ENCODE data around the gene LMAN2. TPM values are rescaled to one million over a fixed set of nuclear protein-coding genes. Genes with fewer than 3 reads are reported as not detected.
"Not testable (repeated sequence)": the region's sequence is repeated elsewhere in the genome, so short reads cannot be mapped to it uniquely, and the experiment has no call there.

Gene LMAN2
- polyA plus RNA-seq, 1 donor from 2014 or later: 171 TPM

DNA sequence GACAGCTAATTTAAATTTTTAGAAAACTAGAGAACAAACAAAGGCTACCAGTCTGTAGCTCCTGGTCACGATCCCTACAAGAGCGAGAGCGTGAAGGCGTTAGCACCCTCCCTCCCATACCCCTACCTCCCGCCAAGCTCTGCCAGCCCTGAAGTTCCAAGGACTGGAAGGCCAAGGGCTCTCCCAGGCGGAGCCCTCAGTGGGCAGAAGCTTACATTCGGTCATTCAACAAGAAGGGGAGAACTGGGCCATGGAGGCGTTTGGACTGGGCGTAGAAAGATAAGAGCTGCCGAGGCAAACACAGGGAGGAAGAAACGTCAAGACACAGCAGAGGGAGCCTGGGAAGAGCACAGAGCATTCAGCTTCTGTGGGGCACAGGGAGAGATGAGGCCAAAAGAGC, 42.7 kb downstream of the LMAN2 start:
- Mint-ChIP-seq H3K27me3 (no peaks in the 10 kb centered on the region), H3K27ac (peak overlapping the region in 2 of 3 donors; percentile 88 to 94), H3K4me1 (peaks cover 41 to 57% (median 52%) of the 10 kb centered on the region in 3 donors), H3K4me3 (peak overlapping the region in 2 of 4 donors; percentile 79 to 82), H3K9me3 (no peaks in the 10 kb centered on the region), H3K36me3 (peaks cover 2% of the 10 kb centered on the region)

DNA sequence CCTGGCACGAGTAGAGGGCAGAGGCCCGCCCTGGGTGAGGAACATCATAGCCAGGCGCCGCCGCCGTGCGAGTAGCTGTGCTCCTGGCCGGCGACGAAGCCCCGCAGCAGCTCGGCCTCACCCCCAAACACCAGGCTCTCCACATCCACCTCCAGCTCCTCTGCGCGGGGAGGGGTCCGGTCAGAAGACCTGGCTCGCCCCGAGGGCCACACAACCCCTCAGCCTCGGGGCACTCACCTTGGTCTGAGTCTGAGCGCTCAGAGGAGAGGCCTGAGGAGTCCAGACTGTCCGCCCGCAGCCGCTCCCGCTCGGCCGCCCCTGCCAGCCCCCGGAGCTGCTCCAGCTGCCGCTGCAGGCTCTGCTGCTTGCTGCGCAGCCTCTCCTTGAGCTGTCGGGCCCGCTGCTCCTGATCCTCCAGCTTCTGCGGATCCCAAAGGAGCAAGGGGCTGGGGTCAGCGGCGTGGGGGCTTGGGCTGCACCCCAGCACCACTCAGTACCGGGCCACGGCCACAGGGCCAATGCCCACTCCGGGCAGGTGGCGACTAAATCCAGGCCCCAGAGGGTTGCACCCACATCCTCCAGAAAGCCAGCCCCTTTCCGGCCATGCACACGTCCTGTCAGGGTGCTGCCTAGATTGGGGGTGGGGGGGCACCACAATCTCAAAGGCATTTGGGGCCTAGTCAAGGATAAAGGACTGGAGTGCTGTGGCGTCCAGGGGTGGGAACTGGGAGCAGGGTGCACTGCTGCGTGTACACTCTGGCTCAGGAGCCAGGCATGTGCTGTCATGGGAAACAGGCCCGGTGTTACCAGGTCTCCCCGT, 43.7 kb downstream of the LMAN2 start:
- Mint-ChIP-seq H3K36me3 (peaks cover 2% of the 10 kb centered on the region), H3K27ac (peak overlapping the region in 1 of 3 donors; percentile 77), H3K4me3 (peak overlapping the region; percentile 63 to 92 (median 78)), H3K27me3 (no peaks in the 10 kb centered on the region), H3K9me3 (no peaks in the 10 kb centered on the region), H3K4me1 (peaks cover 37 to 53% (median 51%) of the 10 kb centered on the region in 3 donors)

DNA sequence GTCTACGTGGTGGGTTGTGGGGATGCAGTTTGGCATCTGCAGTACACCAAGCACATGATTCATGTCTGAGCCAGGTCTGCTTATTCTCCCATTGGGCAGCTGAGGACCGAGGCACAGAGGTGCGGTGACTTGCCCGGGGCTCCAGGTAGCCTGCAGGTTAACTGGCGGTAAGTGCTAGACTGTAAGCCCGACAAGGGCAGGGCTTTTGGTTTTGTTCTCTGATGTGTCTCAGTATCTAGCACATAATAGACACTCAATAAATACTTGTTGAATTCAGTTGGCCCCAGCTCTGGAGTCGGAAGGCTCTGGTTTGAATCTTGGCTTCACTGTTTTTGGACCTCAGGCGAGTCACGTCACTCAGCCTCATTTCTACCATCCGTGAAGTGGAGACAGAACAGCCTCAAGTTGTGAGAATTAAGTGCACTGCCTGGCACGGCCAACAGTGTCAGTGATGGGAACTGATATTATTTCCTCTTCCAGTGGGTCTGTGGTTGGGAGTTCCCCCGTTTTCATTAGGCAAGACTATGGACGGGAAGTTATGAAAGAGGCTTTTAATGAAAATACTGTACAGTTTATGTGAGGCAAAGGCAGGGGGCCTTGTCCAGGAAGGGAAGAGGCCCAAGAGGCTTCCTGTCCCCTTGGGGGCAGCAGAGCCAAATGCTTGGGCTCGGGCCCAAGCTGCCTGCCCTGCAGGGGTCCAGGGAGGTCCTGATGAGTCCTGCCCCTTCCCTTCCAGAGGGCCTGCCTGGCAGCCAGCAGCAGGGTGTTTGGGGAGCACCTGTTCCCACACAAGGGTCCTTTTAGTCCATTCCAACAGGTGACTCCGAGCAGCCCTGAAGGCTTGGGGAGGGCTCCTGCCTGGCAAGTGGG, 44.6 kb downstream of the LMAN2 start:
- Mint-ChIP-seq H3K27me3 (no peaks in the 10 kb centered on the region), H3K27ac (peak overlapping the region; percentile 2 to 94 (median 74)), H3K4me1 (peaks cover 35 to 58% (median 55%) of the 10 kb centered on the region in 3 donors), H3K36me3 (peaks cover 2% of the 10 kb centered on the region), H3K9me3 (no peaks in the 10 kb centered on the region), H3K4me3 (peak overlapping the region; percentile 63 to 92 (median 86))

DNA sequence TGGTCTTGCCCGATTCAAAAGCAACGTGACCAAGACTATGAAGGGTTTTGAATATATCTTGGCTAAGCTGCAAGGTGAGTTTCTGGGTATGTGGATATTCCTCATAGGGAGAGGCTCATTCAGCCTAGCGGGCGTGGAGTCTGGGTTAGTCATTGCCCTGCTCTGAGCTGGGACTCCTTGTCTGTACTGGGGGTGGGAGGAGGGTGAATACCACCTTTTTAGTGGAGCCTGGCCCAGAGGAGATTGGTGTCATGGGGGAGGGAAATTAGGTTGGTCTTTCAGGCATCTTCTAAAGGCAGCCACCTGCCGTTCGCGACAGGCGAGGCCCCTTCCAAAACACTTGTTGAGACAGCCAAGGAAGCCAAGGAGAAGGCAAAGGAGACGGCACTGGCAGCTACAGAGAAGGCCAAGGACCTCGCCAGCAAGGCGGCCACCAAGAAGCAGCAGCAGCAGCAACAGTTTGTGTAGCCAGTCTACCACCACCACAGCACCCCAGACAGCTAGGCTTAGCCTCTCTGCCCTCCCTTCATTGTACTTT, 45.3 kb downstream of the LMAN2 start:
- peak overlapping the region in 2 of 3 donors; percentile 53 to 74 for H3K27ac Mint-ChIP-seq
- not testable (repeated sequence) for H3K36me3 Mint-ChIP-seq, H3K27me3 Mint-ChIP-seq, H3K9me3 Mint-ChIP-seq
- peaks cover 35 to 64% (median 62%) of the 10 kb centered on the region in 3 donors for H3K4me1 Mint-ChIP-seq
- H3K4me3 Mint-ChIP-seq: peak overlapping the region; percentile 44 to 88 (median 58)

DNA sequence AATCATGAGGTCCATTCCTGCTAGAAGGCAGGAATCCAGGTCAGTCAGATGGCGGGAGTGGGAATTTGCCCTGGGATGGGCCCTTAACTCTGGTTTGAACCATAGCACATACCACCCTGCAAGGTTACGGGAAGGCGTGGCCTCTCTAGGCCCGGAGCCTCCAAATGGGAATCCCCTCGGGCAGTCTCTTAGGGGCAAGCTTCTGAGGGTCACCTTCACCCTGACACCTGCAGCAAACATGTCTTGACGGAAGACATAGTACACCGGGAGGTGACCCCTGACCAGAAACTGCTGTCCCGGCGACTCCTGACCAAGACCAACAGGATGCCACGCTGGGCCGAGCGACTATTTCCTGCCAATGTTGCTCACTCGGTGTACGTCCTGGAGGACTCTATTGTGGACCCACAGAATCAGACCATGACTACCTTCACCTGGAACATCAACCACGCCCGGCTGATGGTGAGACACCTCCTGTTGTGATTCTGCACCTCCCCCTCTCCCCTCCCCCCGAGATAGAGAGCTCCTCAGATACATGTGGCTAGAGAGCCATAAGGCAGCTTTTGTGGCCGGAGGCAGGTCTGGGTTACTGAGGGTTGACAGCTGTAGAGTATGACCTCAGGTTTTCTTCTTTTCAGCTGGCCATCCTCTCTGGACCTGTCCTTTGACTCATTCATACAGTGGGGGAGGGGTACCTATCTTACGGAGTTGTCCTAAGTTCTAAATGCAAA, 46.9 kb downstream of the LMAN2 start:
- H3K36me3 Mint-ChIP-seq: peaks cover 2% of the 10 kb centered on the region

DNA sequence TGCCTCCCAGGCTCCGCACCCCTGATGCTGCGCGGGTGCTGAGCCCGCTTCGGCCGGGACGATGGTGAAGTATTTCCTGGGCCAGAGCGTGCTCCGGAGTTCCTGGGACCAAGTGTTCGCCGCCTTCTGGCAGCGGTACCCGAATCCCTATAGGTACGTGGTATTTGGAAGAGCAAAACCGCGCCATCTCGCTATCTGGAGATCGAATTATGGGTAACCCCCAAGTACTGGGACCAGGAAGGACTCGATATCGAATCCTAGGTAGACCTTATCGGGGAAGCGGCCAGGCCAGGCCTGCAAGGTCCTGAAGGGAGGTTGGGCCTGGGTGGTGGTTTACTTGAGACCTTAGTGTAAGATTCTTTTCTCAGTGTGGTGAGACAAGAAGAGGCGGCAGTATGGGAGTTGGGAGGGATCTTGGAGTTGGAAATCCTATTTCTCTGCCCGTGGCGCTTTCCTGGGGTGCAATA, 47.5 kb downstream of the LMAN2 start:
- Mint-ChIP-seq H3K4me1 (peaks cover 38 to 67% (median 67%) of the 10 kb centered on the region in 3 donors), H3K27ac (peak overlapping the region; percentile 88 to 98 (median 97)), H3K9me3 (no peaks in the 10 kb centered on the region), H3K4me3 (peak overlapping the region; percentile 88 to 99 (median 96)), H3K27me3 (no peaks in the 10 kb centered on the region), H3K36me3 (peaks cover 2% of the 10 kb centered on the region)

More for the DNA sequence above, 46.9 kb downstream of the LMAN2 start:
- H3K27ac Mint-ChIP-seq: peak overlapping the region; percentile 88 to 98 (median 97)
- H3K4me3 Mint-ChIP-seq: peak overlapping the region; percentile 88 to 99 (median 96)
- H3K4me1 Mint-ChIP-seq: peaks cover 38 to 66% (median 65%) of the 10 kb centered on the region in 3 donors
- H3K27me3 Mint-ChIP-seq: no peaks in the 10 kb centered on the region
- H3K9me3 Mint-ChIP-seq: no peaks in the 10 kb centered on the region

DNA sequence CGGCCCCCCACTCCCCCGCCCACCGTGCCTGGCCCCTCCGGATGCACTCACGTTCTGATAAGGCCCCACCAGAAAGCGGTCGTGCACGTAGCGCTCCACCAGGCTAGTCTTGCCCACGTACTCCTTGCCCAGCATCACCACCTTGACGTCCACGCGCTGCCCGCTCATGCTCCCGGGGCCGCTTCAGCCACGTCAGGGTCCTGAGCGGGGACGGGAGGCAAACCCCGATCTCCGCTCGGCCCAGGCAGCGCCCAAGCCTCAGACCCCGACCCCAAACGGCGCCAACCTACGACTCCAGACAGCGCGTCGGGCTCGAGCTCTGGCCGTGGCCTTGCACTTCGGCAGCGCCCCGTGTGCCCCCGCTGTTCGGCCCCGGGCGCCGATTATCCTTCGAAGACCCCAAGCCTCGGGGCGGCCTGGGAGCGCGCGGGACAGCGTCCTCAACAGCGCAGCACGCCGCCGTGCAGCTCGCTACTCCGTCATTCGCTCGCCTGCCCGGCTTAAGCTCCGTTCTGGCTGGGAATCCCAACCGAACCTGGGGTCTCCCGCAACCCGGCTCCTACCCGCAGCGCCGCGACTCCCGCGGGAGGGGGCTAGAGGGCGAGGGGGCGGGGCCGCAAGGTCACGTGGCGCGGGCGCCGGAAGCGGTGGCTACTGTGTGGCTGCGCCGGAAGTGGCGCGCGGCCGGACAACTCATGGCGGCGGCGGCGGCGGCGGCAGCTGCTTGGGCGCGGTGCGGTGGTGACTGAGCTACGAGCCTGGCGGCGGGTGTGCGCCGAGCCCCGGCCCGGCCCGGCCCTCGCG, 48.1 kb downstream of the LMAN2 start, which contains the start of the genes PRELID1 and RAB24:
Gene PRELID1, plus strand, starts transcription at position 679 of the 804 bp plus-strand sequence. CDS start 187 bp downstream, outside the sequence.
Gene RAB24, minus strand, starts transcription at position 599 of the 804 bp plus-strand sequence. Its CDS starts 431 bp downstream, at position 168.
- H3K27ac Mint-ChIP-seq: peak within 1 kb of the TSS; percentile 88 to 98 (median 97)
- peaks cover 42 to 70% (median 68%) of the 10 kb centered on the region in 3 donors for H3K4me1 Mint-ChIP-seq
- peak within 1 kb of the TSS; percentile 88 to 99 (median 96) for H3K4me3 Mint-ChIP-seq
- peaks cover 2% of the 10 kb centered on the region for H3K36me3 Mint-ChIP-seq
- no peaks in the 10 kb centered on the region for H3K27me3 Mint-ChIP-seq
- H3K9me3 Mint-ChIP-seq: no peaks in the 10 kb centered on the region

DNA sequence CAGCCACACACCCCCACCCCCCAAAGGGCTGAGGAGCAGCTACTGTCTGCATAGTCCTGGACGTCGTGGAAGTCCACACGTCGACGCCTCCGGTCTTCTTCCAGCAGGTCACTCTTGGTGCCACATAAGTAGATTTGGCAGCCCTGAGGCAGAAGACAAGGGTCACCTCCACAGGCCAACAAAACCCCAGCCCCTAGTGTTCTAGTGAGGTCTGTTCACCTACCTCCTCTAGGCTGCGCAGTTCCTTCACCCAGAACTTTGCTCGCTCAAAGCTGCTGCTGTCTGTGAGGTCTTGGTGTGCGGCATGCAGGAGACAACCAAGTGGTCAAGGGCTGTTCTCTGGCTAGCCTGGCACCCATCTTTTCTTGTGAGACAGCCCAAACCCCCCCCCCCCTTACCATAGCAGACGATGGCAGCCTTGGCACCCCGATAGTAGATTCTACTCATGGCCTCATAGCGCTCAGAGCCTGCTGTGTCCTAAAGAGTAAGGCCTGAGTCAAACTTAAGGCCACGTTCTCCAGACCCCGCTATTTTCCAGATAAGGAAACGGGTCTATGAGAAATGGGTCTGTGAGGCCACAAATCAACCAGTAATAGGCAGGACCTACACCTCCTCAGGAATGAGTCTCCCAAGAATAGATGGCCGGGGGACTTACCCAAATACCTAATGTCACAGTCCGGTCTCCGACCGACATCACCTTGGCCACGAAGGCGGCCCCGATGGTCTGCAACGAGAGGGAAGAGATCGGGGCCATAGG, 48.9 kb downstream of the LMAN2 start:
- Mint-ChIP-seq H3K27ac (peak overlapping the region; percentile 88 to 97 (median 91)), H3K4me1 (peaks cover 44 to 68% (median 68%) of the 10 kb centered on the region in 3 donors), H3K27me3 (no peaks in the 10 kb centered on the region), H3K9me3 (no peaks in the 10 kb centered on the region), H3K36me3 (peaks cover 2% of the 10 kb centered on the region), H3K4me3 (peak overlapping the region; percentile 88 to 99 (median 96))

DNA sequence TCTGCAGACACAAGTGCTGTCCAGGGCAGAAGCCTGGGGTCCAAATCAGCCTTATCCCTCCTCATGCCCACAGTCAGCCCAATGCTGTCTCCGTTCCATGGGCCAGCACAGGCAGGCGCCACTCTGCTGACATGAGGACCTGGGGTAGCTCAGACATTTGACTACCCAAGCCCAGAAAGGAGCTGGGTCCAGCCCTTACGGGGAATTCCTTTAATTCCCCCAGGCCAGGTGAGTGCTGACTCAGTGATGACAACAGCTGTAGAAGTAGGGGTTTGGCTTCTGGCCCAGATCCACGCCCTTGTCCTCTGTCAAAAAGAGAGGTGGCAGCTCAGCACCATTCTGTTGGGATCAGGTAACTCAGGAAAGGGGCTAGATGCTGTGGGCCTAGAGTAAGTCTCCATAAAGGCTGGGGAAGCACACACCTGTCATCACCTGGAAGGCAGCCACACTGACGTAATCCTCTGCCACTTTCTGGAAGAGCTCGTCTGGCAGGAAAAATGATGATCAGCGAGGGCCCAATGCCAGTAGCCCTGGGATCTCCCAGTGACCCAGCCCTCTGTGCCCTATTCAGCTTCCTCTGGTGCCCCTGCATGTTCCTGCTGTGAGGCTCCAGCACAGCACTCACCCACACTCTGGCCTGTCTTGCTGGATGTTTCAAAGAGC, 49.8 kb downstream of the LMAN2 start:
- Mint-ChIP-seq H3K27ac (peak overlapping the region; percentile 88 to 98 (median 97)), H3K36me3 (peaks cover 4% of the 10 kb centered on the region), H3K27me3 (no peaks in the 10 kb centered on the region), H3K9me3 (no peaks in the 10 kb centered on the region), H3K4me3 (peak overlapping the region; percentile 88 to 99 (median 96)), H3K4me1 (peaks cover 42 to 68% (median 67%) of the 10 kb centered on the region in 3 donors)

DNA sequence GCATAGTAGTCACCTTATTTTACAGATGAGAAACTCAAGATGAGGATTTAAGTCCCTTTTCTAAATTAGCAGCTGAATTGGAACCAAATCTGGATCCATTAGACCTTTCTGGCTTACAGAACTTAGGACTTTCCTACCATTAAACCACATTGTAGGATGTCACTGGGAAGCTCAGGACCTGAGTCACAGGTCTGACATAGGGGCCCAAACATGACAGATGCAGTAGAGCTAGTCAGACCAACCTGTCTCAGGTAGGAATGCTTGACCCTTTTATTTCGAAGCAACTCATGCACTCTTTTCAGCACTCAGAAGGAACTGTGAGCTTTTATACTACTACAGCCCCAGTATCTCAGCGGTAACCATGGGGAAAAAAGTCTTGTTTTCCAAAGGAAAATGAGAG, 50.5 kb downstream of the LMAN2 start:
- no peaks in the 10 kb centered on the region for H3K27me3 Mint-ChIP-seq
- peak overlapping the region; percentile 74 to 92 (median 90) for H3K4me3 Mint-ChIP-seq
- peak overlapping the region; percentile 88 to 98 (median 97) for H3K27ac Mint-ChIP-seq
- peaks cover 7% of the 10 kb centered on the region for H3K36me3 Mint-ChIP-seq
- no peaks in the 10 kb centered on the region for H3K9me3 Mint-ChIP-seq
- peaks cover 49 to 70% (median 67%) of the 10 kb centered on the region in 3 donors for H3K4me1 Mint-ChIP-seq

DNA sequence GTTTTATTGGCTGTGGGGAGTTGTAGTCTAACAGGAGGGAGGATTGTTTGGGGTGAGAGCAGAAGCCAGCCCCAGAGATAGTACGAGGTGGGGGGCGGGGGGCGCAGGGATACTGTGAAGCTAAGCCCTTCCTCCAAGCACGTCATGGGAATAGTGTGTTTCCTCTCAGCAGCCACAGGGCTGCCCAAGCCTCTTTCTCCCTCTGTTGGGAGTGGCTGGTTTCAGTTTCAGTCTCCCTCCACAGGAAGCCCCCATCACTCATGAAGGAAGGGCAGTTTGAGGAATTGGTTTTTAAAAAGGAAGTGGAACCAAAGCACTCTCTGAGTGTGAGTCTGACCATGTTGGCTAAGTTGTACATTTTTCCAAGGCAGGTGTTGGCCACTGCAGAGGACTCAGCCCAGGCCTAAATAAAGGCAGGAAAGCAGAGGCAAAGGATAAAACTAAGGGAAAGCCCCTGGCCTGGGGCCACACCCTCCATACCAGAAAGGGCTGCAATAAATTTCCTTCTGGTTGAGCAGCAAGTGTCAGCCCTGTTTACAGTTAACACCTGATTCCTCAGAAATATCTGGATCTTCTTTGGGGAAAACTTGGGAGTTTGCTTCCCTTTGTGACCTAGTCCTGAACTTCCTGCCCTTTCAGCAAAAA, 51.1 kb downstream of the LMAN2 start:
- Mint-ChIP-seq H3K27ac (peak overlapping the region; percentile 88 to 98 (median 97)), H3K4me1 (peaks cover 53 to 72% (median 68%) of the 10 kb centered on the region in 3 donors), H3K27me3 (no peaks in the 10 kb centered on the region), H3K9me3 (no peaks in the 10 kb centered on the region), H3K36me3 (peaks cover 11% of the 10 kb centered on the region), H3K4me3 (peak overlapping the region; percentile 74 to 92 (median 90))

DNA sequence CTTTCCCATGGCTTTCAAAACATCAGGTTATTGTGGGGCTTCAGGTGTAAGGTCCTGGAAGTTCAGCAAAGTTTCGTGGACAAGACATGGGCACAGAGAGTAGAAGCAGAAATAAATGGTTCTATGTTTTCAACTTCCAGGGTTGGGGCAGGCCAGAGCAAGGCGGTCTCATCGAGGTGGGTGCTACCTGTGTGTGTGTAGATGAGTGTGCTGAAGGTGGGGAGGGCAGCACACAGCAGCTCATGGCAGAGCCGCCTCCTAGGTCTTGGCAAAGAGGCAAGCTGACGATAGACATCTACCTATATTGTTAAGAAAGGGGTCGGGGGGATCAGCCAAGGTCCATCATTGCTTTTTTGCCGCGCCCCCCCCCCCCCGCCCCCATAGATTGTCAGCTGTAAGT, 51.8 kb downstream of the LMAN2 start:
- Mint-ChIP-seq H3K4me1 (peaks cover 50 to 68% (median 63%) of the 10 kb centered on the region in 3 donors), H3K27me3 (no peaks in the 10 kb centered on the region), H3K27ac (peak overlapping the region; percentile 88 to 98 (median 96)), H3K9me3 (no peaks in the 10 kb centered on the region), H3K4me3 (peak overlapping the region in 3 of 4 donors; percentile 88 to 92 (median 89)), H3K36me3 (peaks cover 12% of the 10 kb centered on the region)
